ENCODE data around the gene UBE2F. TPM values are rescaled to one million over a fixed set of nuclear protein-coding genes. Genes with fewer than 3 reads are reported as not detected.

Gene UBE2F, protein sequence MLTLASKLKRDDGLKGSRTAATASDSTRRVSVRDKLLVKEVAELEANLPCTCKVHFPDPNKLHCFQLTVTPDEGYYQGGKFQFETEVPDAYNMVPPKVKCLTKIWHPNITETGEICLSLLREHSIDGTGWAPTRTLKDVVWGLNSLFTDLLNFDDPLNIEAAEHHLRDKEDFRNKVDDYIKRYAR
- total RNA-seq = 10 to 100 TPM in 3 of 5 donors, 1 to 10 TPM in 1, not detected in 1; 6.4 to 87.0 (median 28.8) TPM
- polyA plus RNA-seq = 10 to 100 TPM; 44.9 to 63.1 (median 60.2) TPM
- long read RNA-seq, donor 1, transcript UBE2F-201 (10 exons, 2,009 nt) = major isoform, 7 of 8 reads
- long read RNA-seq, donor 1, partial matches to known transcripts = 0 of 8 reads
- long read RNA-seq, donor 1, other reads (novel, unspliced or antisense) = 0 of 8 reads
- long read RNA-seq, donor 2, transcript UBE2F-201 (10 exons, 2,009 nt) = major isoform, 5 of 6 reads
- long read RNA-seq, donor 2, partial matches to known transcripts = 0 of 6 reads
- long read RNA-seq, donor 2, other reads (novel, unspliced or antisense) = 0 of 6 reads
- long read RNA-seq, donor 3, partial matches to known transcripts = 5 of 10 reads
- long read RNA-seq, donor 3, other reads (novel, unspliced or antisense) = 0 of 10 reads
- long read RNA-seq, donor 4, partial matches to known transcripts = 0 of 1 reads
- long read RNA-seq, donor 4, other reads (novel, unspliced or antisense) = 0 of 1 reads
- long read RNA-seq, donor 5, transcript UBE2F-201 (10 exons, 2,009 nt) = major isoform, 7 of 8 reads
- long read RNA-seq, donor 5, partial matches to known transcripts = 0 of 8 reads
- long read RNA-seq, donor 5, other reads (novel, unspliced or antisense) = 0 of 8 reads
- long read RNA-seq, donor 6 = 0 reads
- long read RNA-seq, donor 7, partial matches to known transcripts = 5 of 10 reads
- long read RNA-seq, donor 7, other reads (novel, unspliced or antisense) = 0 of 10 reads
- long read RNA-seq, donor 8, transcript UBE2F-201 (10 exons, 2,009 nt) = major isoform, 6 of 8 reads
- long read RNA-seq, donor 8, partial matches to known transcripts = 0 of 8 reads
- long read RNA-seq, donor 8, other reads (novel, unspliced or antisense) = 0 of 8 reads
- long read RNA-seq, donor 9, partial matches to known transcripts = 0 of 9 reads
- long read RNA-seq, donor 9, other reads (novel, unspliced or antisense) = 0 of 9 reads
- long read RNA-seq, donor 10, partial matches to known transcripts = 0 of 6 reads
- long read RNA-seq, donor 10, other reads (novel, unspliced or antisense) = 0 of 6 reads

DNA sequence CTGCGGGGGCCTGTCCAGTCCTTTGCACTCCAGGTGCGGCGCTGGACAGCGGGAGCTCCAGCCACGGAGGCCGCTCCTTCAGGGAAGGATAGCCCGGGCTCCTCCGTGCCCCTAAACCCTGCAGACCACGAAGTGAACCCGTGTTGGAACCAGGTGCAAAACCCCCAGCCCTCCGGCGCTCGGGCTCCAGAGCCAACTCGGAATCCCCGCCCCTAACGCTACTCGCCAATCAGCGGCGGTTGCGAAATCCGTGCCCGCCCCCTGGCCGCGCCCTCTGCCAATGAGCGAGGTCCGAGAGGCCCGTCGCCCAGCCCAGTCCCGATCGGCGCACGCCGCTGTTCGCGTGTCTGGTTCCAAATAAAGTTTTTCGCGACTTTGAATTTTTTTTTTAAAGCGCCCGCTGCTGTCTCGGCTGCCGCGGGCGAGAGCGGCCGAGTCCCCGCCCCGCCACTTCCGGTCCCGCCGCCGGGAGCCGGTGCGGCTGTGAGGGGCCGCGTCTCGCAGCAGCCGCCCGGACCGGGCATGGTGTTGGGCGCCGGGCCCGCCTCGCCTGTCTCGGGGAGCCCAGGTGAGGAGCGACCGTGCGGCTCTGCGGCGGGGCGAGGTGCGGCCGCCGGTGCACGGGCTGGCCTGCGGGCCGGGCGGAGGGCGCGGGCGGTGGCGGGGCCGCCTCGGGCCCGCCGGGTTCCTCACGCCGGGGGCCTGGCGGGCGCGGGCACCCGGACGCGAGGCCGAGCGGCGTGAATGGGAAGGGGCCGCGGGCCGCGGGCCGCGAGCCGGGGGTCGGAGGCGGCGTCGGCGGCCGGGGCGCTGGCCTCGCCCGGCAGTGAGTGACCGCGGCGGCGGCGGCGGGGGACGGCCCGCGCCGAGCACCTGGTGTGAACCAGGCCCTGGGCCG lies at the start of gene UBE2F:
UBE2F (plus strand) TSS at position 450 of the 898 bp plus-strand sequence. CDS start 6,094 bp downstream, outside the sequence.
- intact Hi-C loops (cut with DNase I; ENCODE audit: low total_unique reads) = no loop called here
- 0% methylated on average over 41 to 123 of the region's 123 CpGs for WGBS, 5 donors
- TF ChIP-seq, protein P1, sequence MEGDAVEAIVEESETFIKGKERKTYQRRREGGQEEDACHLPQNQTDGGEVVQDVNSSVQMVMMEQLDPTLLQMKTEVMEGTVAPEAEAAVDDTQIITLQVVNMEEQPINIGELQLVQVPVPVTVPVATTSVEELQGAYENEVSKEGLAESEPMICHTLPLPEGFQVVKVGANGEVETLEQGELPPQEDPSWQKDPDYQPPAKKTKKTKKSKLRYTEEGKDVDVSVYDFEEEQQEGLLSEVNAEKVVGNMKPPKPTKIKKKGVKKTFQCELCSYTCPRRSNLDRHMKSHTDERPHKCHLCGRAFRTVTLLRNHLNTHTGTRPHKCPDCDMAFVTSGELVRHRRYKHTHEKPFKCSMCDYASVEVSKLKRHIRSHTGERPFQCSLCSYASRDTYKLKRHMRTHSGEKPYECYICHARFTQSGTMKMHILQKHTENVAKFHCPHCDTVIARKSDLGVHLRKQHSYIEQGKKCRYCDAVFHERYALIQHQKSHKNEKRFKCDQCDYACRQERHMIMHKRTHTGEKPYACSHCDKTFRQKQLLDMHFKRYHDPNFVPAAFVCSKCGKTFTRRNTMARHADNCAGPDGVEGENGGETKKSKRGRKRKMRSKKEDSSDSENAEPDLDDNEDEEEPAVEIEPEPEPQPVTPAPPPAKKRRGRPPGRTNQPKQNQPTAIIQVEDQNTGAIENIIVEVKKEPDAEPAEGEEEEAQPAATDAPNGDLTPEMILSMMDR (IDR thresholded peaks at IDR 0.05) = no peak
- peak; percentile 64 to 89 (median 74) for TF ChIP-seq POLR2AphosphoS5 (IDR thresholded peaks at IDR 0.05)

DNA sequence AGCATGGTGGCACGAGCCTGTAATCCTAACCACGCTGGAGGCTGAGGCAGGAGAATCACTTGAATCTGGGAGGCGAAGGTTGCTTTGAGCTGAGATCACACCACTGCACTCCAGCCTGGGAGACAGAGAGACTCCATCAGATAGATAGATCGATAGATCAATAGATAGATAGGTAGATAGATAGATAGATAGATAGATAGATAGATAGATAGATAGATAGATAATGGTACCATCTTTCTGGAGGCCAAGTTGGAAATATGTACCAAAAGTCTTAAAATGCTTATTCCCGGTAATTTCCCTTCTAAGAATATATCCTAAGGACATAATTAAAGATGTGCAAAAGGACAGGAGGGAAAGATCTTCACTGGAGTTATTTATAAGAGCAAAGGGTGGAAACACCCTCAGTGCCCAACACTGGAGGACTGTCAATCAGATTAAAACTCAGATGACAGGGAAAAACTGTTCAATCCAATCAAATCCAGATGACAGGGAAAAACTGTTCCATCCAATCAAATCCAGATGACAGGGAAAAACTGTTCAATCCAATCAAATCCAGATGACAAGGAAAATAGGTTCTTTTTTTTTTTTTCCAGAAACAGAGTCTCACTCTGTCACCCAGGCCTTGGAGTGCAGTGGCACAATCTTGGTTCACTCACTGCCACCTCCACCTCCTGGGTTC lies 49.0 kb upstream of the UBE2F start:
- WGBS, 5 donors = 88 to 94% (median 93%) methylated on average over 5 of the region's 5 CpGs
- intact Hi-C loops (cut with DNase I; ENCODE audit: low total_unique reads) = no loop called here

More for the DNA sequence above, at the start of gene UBE2F:
- Histone ChIP-seq H3K4me1 (peaks cover 25 to 44% (median 37%) of the 10 kb centered on the region in 4 donors), H3K36me3 (no peaks in the 10 kb centered on the region), H3K27me3 (no peaks in the 10 kb centered on the region), H3K4me3 (peak within 1 kb of the TSS; percentile 72 to 94 (median 84)), H3K27ac (peak within 1 kb of the TSS; percentile 64 to 85 (median 80)), H3K9me3 (peaks cover 0 to 17% (median 14%) of the 10 kb centered on the region in 4 donors)
- DNase-seq = peak; percentile 98 to 99

DNA sequence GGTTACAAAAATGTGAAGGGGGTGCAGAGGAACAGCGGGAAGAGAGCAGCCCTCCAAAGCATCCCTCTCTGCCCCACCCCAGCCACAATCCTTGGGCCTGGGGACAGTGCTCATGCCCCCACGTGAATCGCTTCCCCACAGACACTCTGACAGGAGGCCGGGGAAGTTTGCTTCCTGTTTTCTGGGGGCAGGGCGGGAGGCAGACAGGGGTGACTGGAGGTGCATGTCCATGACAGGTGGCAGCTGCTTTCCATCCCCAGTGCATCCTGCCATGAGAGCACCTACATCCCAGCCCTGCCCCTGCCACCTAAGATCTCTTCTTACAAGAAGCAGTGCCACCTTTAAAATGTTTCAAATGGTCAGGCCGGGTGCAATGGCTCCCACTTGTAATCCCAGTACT lies 47.2 kb upstream of the UBE2F start:
- DNase-seq = no peak
- peaks cover 0 to 21% (median 10%) of the 10 kb centered on the region in 4 donors for H3K4me1 ChIP-seq
- no peaks in the 10 kb centered on the region for H3K36me3 ChIP-seq
- H3K4me3 ChIP-seq = no peak overlapping the region
- no peaks in the 10 kb centered on the region for H3K27me3 ChIP-seq
- H3K27ac ChIP-seq = peak overlapping the region in 1 of 5 donors; percentile 60
- intact Hi-C loops (cut with DNase I; ENCODE audit: low total_unique reads) = no loop called here
- no peak for TF ChIP-seq POLR2A (IDR thresholded peaks at IDR 0.05)
- no peak for TF ChIP-seq EP300 (IDR thresholded peaks at IDR 0.05)
- TF ChIP-seq POLR2AphosphoS5 (IDR thresholded peaks at IDR 0.05) = no peak
- TF ChIP-seq, protein P1 (IDR thresholded peaks at IDR 0.05) = no peak
- H3K9me3 ChIP-seq = no peaks in the 10 kb centered on the region
- WGBS, 5 donors = 59 to 78% (median 72%) methylated on average over 5 to 6 of the region's 6 CpGs

More for the DNA sequence above, 49.0 kb upstream of the UBE2F start:
- no peak overlapping the region for H3K27ac ChIP-seq
- no peaks in the 10 kb centered on the region for H3K9me3 ChIP-seq
- DNase-seq = no peak
- peaks cover 0 to 13% (median 3%) of the 10 kb centered on the region in 4 donors for H3K4me1 ChIP-seq
- TF ChIP-seq EP300 (IDR thresholded peaks at IDR 0.05) = no peak
- TF ChIP-seq, protein P1 (IDR thresholded peaks at IDR 0.05) = no peak
- TF ChIP-seq POLR2A (IDR thresholded peaks at IDR 0.05) = no peak
- TF ChIP-seq POLR2AphosphoS5 (IDR thresholded peaks at IDR 0.05) = no peak
- H3K27me3 ChIP-seq = no peaks in the 10 kb centered on the region
- H3K36me3 ChIP-seq = no peaks in the 10 kb centered on the region
- H3K4me3 ChIP-seq = no peak overlapping the region
